ENCODE results near the gene UBAC2.
"Not testable (repeated sequence)": the region's sequence is repeated elsewhere in the genome, so short reads cannot be mapped to it uniquely, and the experiment has no call there.

Gene UBAC2

GRCh38 chr13:99208845-99209527 lies 8.3 kb downstream of the UBAC2 start:
- H3K36me3 ChIP-seq: peaks cover 46% of the 10 kb centered on the region

GRCh38 chr13:99210627-99211026 lies 10.0 kb downstream of the UBAC2 start:
- not testable (repeated sequence) for H3K4me3 ChIP-seq (ENCODE audit: low read depth, low read length); H3K27me3 ChIP-seq (ENCODE audit: insufficient read depth, low read depth, severe bottlenecking); H3K27ac ChIP-seq; DNase-seq; H3K9me3 ChIP-seq (ENCODE audit: severe bottlenecking)
- peaks cover 42% of the 10 kb centered on the region for H3K36me3 ChIP-seq

More at GRCh38 chr13:99208845-99209527, 8.3 kb downstream of the UBAC2 start:
- no peak for DNase-seq
- H3K27me3 ChIP-seq (ENCODE audit: insufficient read depth, low read depth, severe bottlenecking): no peaks in the 10 kb centered on the region
- H3K4me3 ChIP-seq (ENCODE audit: low read depth, low read length): no peak overlapping the region
- H3K27ac ChIP-seq: no peak overlapping the region
- H3K9me3 ChIP-seq (ENCODE audit: severe bottlenecking): no peaks in the 10 kb centered on the region
- TF ChIP-seq CTCF (IDR thresholded peaks at IDR 0.05; ENCODE audit: low read depth, low read length): no peak

- Histone ChIP-seq H3K9me3 (ENCODE audit: severe bottlenecking) (no peaks in the 10 kb centered on the region), H3K4me3 (ENCODE audit: low read depth, low read length) (no peak overlapping the region), H3K27me3 (ENCODE audit: insufficient read depth, low read depth, severe bottlenecking) (no peaks in the 10 kb centered on the region), H3K27ac (no peak overlapping the region), H3K36me3 (peaks cover 39% of the 10 kb centered on the region)
- TF ChIP-seq CTCF (IDR thresholded peaks at IDR 0.05; ENCODE audit: low read depth, low read length): no peak
- no peak for DNase-seq
These were observed 10.9 kb downstream of the UBAC2 start for GRCh38 chr13:99211421-99212035.

GRCh38 chr13:99214232-99214631 lies 13.6 kb downstream of the UBAC2 start:
- no peaks in the 10 kb centered on the region for H3K9me3 ChIP-seq (ENCODE audit: severe bottlenecking)
- peaks cover 26% of the 10 kb centered on the region for H3K36me3 ChIP-seq
- H3K27ac ChIP-seq: no peak overlapping the region
- H3K27me3 ChIP-seq (ENCODE audit: insufficient read depth, low read depth, severe bottlenecking): no peaks in the 10 kb centered on the region
- H3K4me3 ChIP-seq (ENCODE audit: low read depth, low read length): no peak overlapping the region
- DNase-seq: no peak
- no peak for TF ChIP-seq CTCF (IDR thresholded peaks at IDR 0.05; ENCODE audit: low read depth, low read length)

- Histone ChIP-seq H3K4me3 (ENCODE audit: low read depth, low read length) (no peak overlapping the region), H3K36me3 (peaks cover 23% of the 10 kb centered on the region), H3K27ac (no peak overlapping the region), H3K9me3 (ENCODE audit: severe bottlenecking) (no peaks in the 10 kb centered on the region), H3K27me3 (ENCODE audit: insufficient read depth, low read depth, severe bottlenecking) (no peaks in the 10 kb centered on the region)
- no peak for DNase-seq
- TF ChIP-seq CTCF (IDR thresholded peaks at IDR 0.05; ENCODE audit: low read depth, low read length): no peak
These were observed 14.1 kb downstream of the UBAC2 start for GRCh38 chr13:99214731-99215130.

GRCh38 chr13:99215184-99215830 lies 14.7 kb downstream of the UBAC2 start:
- DNase-seq: no peak
- H3K27ac ChIP-seq: no peak overlapping the region
- H3K36me3 ChIP-seq: peaks cover 23% of the 10 kb centered on the region
- no peak overlapping the region for H3K4me3 ChIP-seq (ENCODE audit: low read depth, low read length)
- no peak for TF ChIP-seq CTCF (IDR thresholded peaks at IDR 0.05; ENCODE audit: low read depth, low read length)
- no peaks in the 10 kb centered on the region for H3K9me3 ChIP-seq (ENCODE audit: severe bottlenecking)
- no peaks in the 10 kb centered on the region for H3K27me3 ChIP-seq (ENCODE audit: insufficient read depth, low read depth, severe bottlenecking)

Measured in WERI-Rb-1 (cell line).